Measurements from ENCODE around the gene FBXO34.

DNA sequence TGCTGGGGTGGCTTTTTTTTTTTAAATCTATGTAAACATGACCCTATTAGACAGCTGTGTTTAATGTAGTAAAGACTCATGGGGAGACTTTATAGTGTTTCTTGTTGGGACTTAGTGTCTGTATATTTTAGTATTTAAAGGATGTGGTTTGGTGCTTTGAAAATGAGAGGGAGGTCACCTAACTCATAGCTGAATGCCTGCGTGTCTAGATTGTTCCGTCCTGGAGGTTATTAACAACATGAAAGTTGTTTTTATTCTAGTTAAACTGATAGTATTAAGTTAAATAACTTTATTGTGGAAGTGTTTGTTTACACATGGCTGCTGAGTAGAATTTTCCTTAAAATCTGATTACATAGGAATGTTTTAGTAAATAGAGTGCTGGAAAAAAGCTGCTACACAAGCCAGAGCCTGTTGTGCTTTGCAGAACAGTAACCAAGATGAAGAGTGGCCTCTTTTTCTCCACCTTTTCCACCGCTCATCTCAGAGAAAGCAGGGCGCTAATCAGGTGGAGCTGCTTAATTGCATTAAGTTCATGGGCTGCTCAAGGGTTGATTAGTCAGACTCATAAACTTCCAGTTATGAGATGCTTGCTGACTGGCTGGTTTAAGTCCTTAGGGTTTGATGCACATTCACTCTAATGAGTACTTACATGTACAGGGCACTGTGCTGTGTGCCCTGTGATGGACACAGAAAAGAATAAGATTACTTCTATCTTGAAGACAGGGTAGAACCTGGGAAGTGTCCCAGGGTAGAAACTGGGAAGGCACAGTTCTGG lies 62.7 kb downstream of the FBXO34 start:
- TF ChIP-seq POLR2A (IDR thresholded peaks at IDR 0.05), result no peak
- TF ChIP-seq, protein P1, sequence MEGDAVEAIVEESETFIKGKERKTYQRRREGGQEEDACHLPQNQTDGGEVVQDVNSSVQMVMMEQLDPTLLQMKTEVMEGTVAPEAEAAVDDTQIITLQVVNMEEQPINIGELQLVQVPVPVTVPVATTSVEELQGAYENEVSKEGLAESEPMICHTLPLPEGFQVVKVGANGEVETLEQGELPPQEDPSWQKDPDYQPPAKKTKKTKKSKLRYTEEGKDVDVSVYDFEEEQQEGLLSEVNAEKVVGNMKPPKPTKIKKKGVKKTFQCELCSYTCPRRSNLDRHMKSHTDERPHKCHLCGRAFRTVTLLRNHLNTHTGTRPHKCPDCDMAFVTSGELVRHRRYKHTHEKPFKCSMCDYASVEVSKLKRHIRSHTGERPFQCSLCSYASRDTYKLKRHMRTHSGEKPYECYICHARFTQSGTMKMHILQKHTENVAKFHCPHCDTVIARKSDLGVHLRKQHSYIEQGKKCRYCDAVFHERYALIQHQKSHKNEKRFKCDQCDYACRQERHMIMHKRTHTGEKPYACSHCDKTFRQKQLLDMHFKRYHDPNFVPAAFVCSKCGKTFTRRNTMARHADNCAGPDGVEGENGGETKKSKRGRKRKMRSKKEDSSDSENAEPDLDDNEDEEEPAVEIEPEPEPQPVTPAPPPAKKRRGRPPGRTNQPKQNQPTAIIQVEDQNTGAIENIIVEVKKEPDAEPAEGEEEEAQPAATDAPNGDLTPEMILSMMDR (IDR thresholded peaks at IDR 0.05 in 4 of 5, conservative IDR thresholded peaks at IDR 0.05 in 1 of 5), result no peak
